Endothelial cell (in vitro differentiated cells): ENCODE measurements around the gene FRMD6. TPM values are rescaled to one million over a fixed set of nuclear protein-coding genes. Genes with fewer than 3 reads are reported as not detected.

Source experiments
- DNase-seq: peaks from one replicate; pipeline ENCODE4 v3.0.0; 2021; ENCODE audit warnings: low spot score
- H3K27ac Mint-ChIP-seq: one replicate; pipeline ENCODE4 v1.8.0; 2021; ENCODE audit warnings: mixed read lengths, inconsistent platforms; ENCODE audit not compliant: unreplicated experiment
- H3K27me3 Mint-ChIP-seq: one replicate; pipeline ENCODE4 v1.8.0; 2021; ENCODE audit warnings: mild to moderate bottlenecking, moderate library complexity, mixed read lengths, inconsistent platforms; ENCODE audit not compliant: unreplicated experiment
- H3K36me3 Mint-ChIP-seq: one replicate; pipeline ENCODE4 v1.8.0; 2021; ENCODE audit warnings: mild to moderate bottlenecking, low read depth, mixed read lengths, inconsistent platforms; ENCODE audit not compliant: unreplicated experiment
- H3K4me1 Mint-ChIP-seq: one replicate; pipeline ENCODE4 v1.8.0; 2021; ENCODE audit warnings: mild to moderate bottlenecking, mixed read lengths, inconsistent platforms; ENCODE audit not compliant: unreplicated experiment
- H3K4me3 Mint-ChIP-seq: one replicate; pipeline ENCODE4 v1.8.0; 2021; ENCODE audit warnings: mild to moderate bottlenecking, mixed read lengths, inconsistent platforms; ENCODE audit not compliant: unreplicated experiment
- H3K9me3 Mint-ChIP-seq: one replicate; pipeline ENCODE4 v1.8.0; 2021; ENCODE audit warnings: mixed read lengths, inconsistent platforms; ENCODE audit not compliant: unreplicated experiment
- CTCF ChIP-seq: fragments of 200-600 bp; sonication (generic); IDR thresholded peaks from one replicate; pipeline ENCODE4 v1.5.0; 2021; ENCODE audit warnings: antibody characterized with exemption; ENCODE audit not compliant: unreplicated experiment
- total RNA-seq: library from RNA; stranded (reverse); fragmentation: NEBNext Ultra II Directional; extraction: Animal tissue kit (Norgen Biotek cat#: 25700); gene quantifications from one replicate; pipeline ENCODE4 v1.2.1, GENCODE V29; 2021; ENCODE audit not compliant: unreplicated experiment

Gene FRMD6
- total RNA-seq, 1 donor from 2014 or later: 45.3 TPM

- no peak overlapping the region for H3K4me3 Mint-ChIP-seq
- no peaks in the 10 kb centered on the region for H3K36me3 Mint-ChIP-seq
- peaks cover 4% of the 10 kb centered on the region for H3K27me3 Mint-ChIP-seq
- no peak for DNase-seq
- no peak for TF ChIP-seq CTCF
- H3K4me1 Mint-ChIP-seq: peaks cover 2% of the 10 kb centered on the region
- H3K27ac Mint-ChIP-seq: no peak overlapping the region
- no peaks in the 10 kb centered on the region for H3K9me3 Mint-ChIP-seq
Observed at GRCh38 chr14:51774209-51774608, 122.5 kb downstream of the FRMD6 start.

- Mint-ChIP-seq H3K9me3 (no peaks in the 10 kb centered on the region), H3K4me1 (peaks cover 2% of the 10 kb centered on the region), H3K27me3 (peaks cover 4% of the 10 kb centered on the region), H3K36me3 (no peaks in the 10 kb centered on the region), H3K27ac (no peak overlapping the region), H3K4me3 (no peak overlapping the region)
- TF ChIP-seq CTCF: peak; percentile 61
- peak; percentile 58 for DNase-seq
Observed at GRCh38 chr14:51776102-51776894, 124.6 kb downstream of the FRMD6 start.

GRCh38 chr14:51780006-51780692, 128.4 kb downstream of the FRMD6 start:
- Mint-ChIP-seq H3K27ac (no peak overlapping the region), H3K4me1 (peaks cover 2% of the 10 kb centered on the region), H3K36me3 (peaks cover 6% of the 10 kb centered on the region), H3K4me3 (no peak overlapping the region), H3K9me3 (no peaks in the 10 kb centered on the region), H3K27me3 (peaks cover 3% of the 10 kb centered on the region)
- peak; percentile 71 for DNase-seq
- TF ChIP-seq CTCF: peak; percentile 89

Other genes with a start within 250 kb of the FRMD6 start
- gene GNG2, start 208.7 kb downstream of the FRMD6 start, total RNA-seq: 80.8 TPM